HCT116 (cell line): Measurements from ENCODE around the gene HOXD9. TPM values are rescaled to one million over a fixed set of nuclear protein-coding genes. Genes with fewer than 3 reads are reported as not detected.

Source experiments
- ATAC-seq: fragments of 200-7000 bp; cut with Tn5 transposase; 2 replicates; pipeline ENCODE4 v1.9.1; 2020; ENCODE audit warnings: mild to moderate bottlenecking, moderate library complexity
- BruUV-seq: library from RNA; stranded (reverse); fragments of 400-500 nt; replicated peaks from 2 replicates; lab custom pipeline; 2021; lab: Mats Ljungman, UMichigan
- CTCF ChIA-PET: fragments of 300-600 bp; sonication (Branson Sonifier 250); formaldehyde crosslinking; loops from one replicate; lab custom pipeline; 2021; ENCODE audit warnings: antibody characterized with exemption; lab: Charles Lee
- POLR2A ChIA-PET: fragments of 300-600, 350-600 bp; sonication (Branson Sonifier 250); formaldehyde crosslinking; loops from one replicate; lab custom pipeline; 2021; ENCODE audit warnings: antibody characterized with exemption; lab: Charles Lee
- RAD21 ChIA-PET, 2 experiments: fragments of 300-600 bp; sonication (Branson Sonifier 250); formaldehyde crosslinking; loops; one replicate each; lab custom pipeline; 2023; ENCODE audit warnings: low total read pairs in 2 of 2; ENCODE audit not compliant: uncharacterized antibody in 2 of 2, unreplicated experiment in 2 of 2, low non-redundant PET in 1 of 2; lab: Charles Lee
- DNase-seq: peaks from one replicate; pipeline ENCODE4 v3.0.0-alpha.2; 2010; ENCODE audit warnings: low read depth, low spot score
- H2AFZ ChIP-seq: fragments of 200-600 bp; shearing (Covaris generic), sonication (generic); 2 replicates; pipeline ENCODE4 v1.6.1; 2017; ENCODE audit warnings: low read depth, mixed run types, mixed read lengths, antibody characterized with exemption, low read length; ENCODE audit not compliant: poor library complexity, severe bottlenecking
- H3K27ac ChIP-seq: 2 replicates; pipeline ENCODE4 v1.5.1; 2012; ENCODE audit warnings: low read depth, low read length
- H3K27me3 ChIP-seq: fragments of 200-600 bp; sonication (generic); 2 replicates; pipeline ENCODE4 v1.6.1; 2016; ENCODE audit warnings: mixed run types, low read length, mixed read lengths; ENCODE audit not compliant: insufficient read depth
- H3K36me3 ChIP-seq, 2 experiments: fragments of 200-500 bp in 1 of 2; fragments of 200-600 bp in 1 of 2; sonication (Bioruptor generic) in 1 of 2; sonication (generic) in 1 of 2; 2 replicates each; pipeline versions ENCODE4 v1.5.1 to v1.6.1; 2014 to 2016; ENCODE audit warnings: low read length in 2 of 2, inconsistent platforms in 1 of 2, mixed read lengths in 1 of 2, mixed run types in 1 of 2; ENCODE audit not compliant: insufficient read depth in 2 of 2, control insufficient read depth in 1 of 2
- H3K4me1 ChIP-seq, 2 experiments: fragments of 200-600 bp in 1 of 2; sonication (generic) in 1 of 2; 2 replicates each; pipeline versions ENCODE4 v1.5.1 to v1.6.1; 2012 to 2017; ENCODE audit warnings: low read length in 2 of 2, inconsistent platforms in 1 of 2, mild to moderate bottlenecking in 1 of 2, mixed read lengths in 1 of 2, mixed run types in 1 of 2, moderate library complexity in 1 of 2; ENCODE audit not compliant: insufficient read depth in 2 of 2, control insufficient read depth in 1 of 2
- H3K4me2 ChIP-seq: fragments of 200-600 bp; sonication (generic); 2 replicates; pipeline ENCODE4 v1.6.1; 2017; ENCODE audit warnings: mixed run types, low read length, mixed read lengths
- H3K4me3 ChIP-seq, 2 experiments: fragments of 200-600 bp in 1 of 2; sonication (generic) in 1 of 2; replicated peaks in 1 of 2; 2 replicates each; pipeline ENCODE4 v1.5.1; 2011 to 2016; ENCODE audit warnings: low read length in 2 of 2, control low read depth in 1 of 2, low read depth in 1 of 2, mild to moderate bottlenecking in 1 of 2, mixed read lengths in 1 of 2, mixed run types in 1 of 2
- H3K79me2 ChIP-seq: fragments of 200-600 bp; sonication (generic); 2 replicates; pipeline ENCODE4 v1.6.1; 2017; ENCODE audit warnings: mild to moderate bottlenecking, mixed run types, low read length, moderate library complexity, mixed read lengths; ENCODE audit not compliant: insufficient read depth
- H3K9ac ChIP-seq: fragments of 200-600 bp; sonication (generic); 2 replicates; pipeline ENCODE4 v1.6.1; 2016; ENCODE audit warnings: low read length, mixed read lengths
- H3K9me2 ChIP-seq: fragments of 200-600 bp; sonication (generic), shearing (Covaris generic); 2 replicates; pipeline ENCODE4 v1.6.1; 2017; ENCODE audit warnings: mixed run types, mild to moderate bottlenecking, moderate library complexity; ENCODE audit not compliant: insufficient read depth
- H3K9me3 ChIP-seq, 2 experiments: fragments of 200-500 bp in 1 of 2; fragments of 200-600 bp in 1 of 2; sonication (Bioruptor generic) in 1 of 2; sonication (generic) in 1 of 2; 2 replicates each; pipeline ENCODE4 v1.6.1; 2014 to 2017; ENCODE audit warnings: low read length in 2 of 2, mixed read lengths in 2 of 2, inconsistent platforms in 1 of 2, low read depth in 1 of 2, mild to moderate bottlenecking in 1 of 2, mixed run types in 1 of 2, moderate library complexity in 1 of 2; ENCODE audit not compliant: control insufficient read depth in 1 of 2, insufficient read depth in 1 of 2
- H4K20me1 ChIP-seq: fragments of 200-600 bp; sonication (generic), shearing (Covaris generic); 2 replicates; pipeline ENCODE4 v1.6.1; 2017; ENCODE audit warnings: mixed run types, mild to moderate bottlenecking, moderate library complexity; ENCODE audit not compliant: insufficient read depth
- CBX3 ChIP-seq: IDR thresholded peaks from 2 replicates; pipeline ENCODE4 v1.6.1; 2012; ENCODE audit warnings: low read depth
- ELF1 ChIP-seq: IDR thresholded peaks from 2 replicates; pipeline ENCODE4 v1.6.1; 2012; ENCODE audit warnings: low read depth, borderline replicate concordance
- EZH2 ChIP-seq: fragments of 200-600 bp; sonication (generic); IDR thresholded peaks from 2 replicates; pipeline ENCODE4 v1.6.1; 2017; ENCODE audit warnings: antibody characterized with exemption, mixed run types
- EZH2phosphoT487 ChIP-seq: fragments of 200-600 bp; IDR thresholded peaks from 2 replicates; pipeline ENCODE4 v1.6.1; 2018; ENCODE audit warnings: antibody characterized with exemption, borderline replicate concordance
- POLR2AphosphoS5 ChIP-seq: IDR thresholded peaks from 2 replicates; pipeline ENCODE4 v1.6.1; 2011; ENCODE audit warnings: mild to moderate bottlenecking, low read depth, low read length, moderate library complexity
- RAD21 ChIP-seq: IDR thresholded peaks from 2 replicates; pipeline ENCODE4 v1.6.1; 2012; ENCODE audit warnings: low read depth, mild to moderate bottlenecking
- SIN3A ChIP-seq: IDR thresholded peaks from 2 replicates; pipeline ENCODE4 v1.6.1; 2012; ENCODE audit warnings: low read depth
- SP1 ChIP-seq: IDR thresholded peaks from 2 replicates; pipeline ENCODE4 v1.6.1; 2012; ENCODE audit warnings: low read depth
- SRF ChIP-seq: IDR thresholded peaks from 2 replicates; pipeline ENCODE4 v1.6.1; 2012; ENCODE audit warnings: low read depth
- TCF7L2 ChIP-seq: IDR thresholded peaks from 2 replicates; pipeline ENCODE4 v1.7.0; 2011; ENCODE audit warnings: borderline replicate concordance, inconsistent platforms; ENCODE audit not compliant: insufficient read depth, insufficient read length; ENCODE audit errors: extremely low read depth
- YY1 ChIP-seq: IDR thresholded peaks from 2 replicates; pipeline ENCODE4 v1.6.1; 2011; ENCODE audit warnings: low read length, low read depth, moderate library complexity, mild to moderate bottlenecking; ENCODE audit not compliant: insufficient replicate concordance; ENCODE audit errors: extremely low read depth
- ZFX ChIP-seq: fragments of 450-650 bp; IDR thresholded peaks from 2 replicates; pipeline ENCODE4 v1.6.1; 2017
- ZNF274 ChIP-seq: fragments of 200-500 bp; sonication (Bioruptor generic); IDR thresholded peaks from 2 replicates; pipeline ENCODE4 v1.6.1; 2014; ENCODE audit warnings: mild to moderate bottlenecking, low read depth, low read length, inconsistent platforms
- intact Hi-C: fragments of 100-400 bp; cut with micrococcal nuclease; formaldehyde crosslinking; loops from 2 replicates; pipeline ENCODE4 v1.10.0; 2022
- total RNA-seq: library from RNA; stranded (reverse); gene quantifications from one replicate; pipeline ENCODE4 v1.2.1, GENCODE V29; 2021; ENCODE audit not compliant: unreplicated experiment
- TF ChIP-seq, protein P1 (sequence below): IDR thresholded peaks from 2 replicates; pipeline ENCODE4 v1.6.1; 2012; ENCODE audit warnings: low read depth
- TF ChIP-seq, protein P2 (sequence below): IDR thresholded peaks from 2 replicates; pipeline ENCODE4 v1.6.1; 2011; ENCODE audit warnings: mild to moderate bottlenecking, low read length, moderate library complexity; ENCODE audit not compliant: insufficient replicate concordance; ENCODE audit errors: extremely low read depth
- TF ChIP-seq, protein P3 (sequence below): IDR thresholded peaks from 2 replicates; pipeline ENCODE4 v1.6.1; 2012

Gene HOXD9
- total RNA-seq, 1 experiment from 2014 or later, result not detected

DNA sequence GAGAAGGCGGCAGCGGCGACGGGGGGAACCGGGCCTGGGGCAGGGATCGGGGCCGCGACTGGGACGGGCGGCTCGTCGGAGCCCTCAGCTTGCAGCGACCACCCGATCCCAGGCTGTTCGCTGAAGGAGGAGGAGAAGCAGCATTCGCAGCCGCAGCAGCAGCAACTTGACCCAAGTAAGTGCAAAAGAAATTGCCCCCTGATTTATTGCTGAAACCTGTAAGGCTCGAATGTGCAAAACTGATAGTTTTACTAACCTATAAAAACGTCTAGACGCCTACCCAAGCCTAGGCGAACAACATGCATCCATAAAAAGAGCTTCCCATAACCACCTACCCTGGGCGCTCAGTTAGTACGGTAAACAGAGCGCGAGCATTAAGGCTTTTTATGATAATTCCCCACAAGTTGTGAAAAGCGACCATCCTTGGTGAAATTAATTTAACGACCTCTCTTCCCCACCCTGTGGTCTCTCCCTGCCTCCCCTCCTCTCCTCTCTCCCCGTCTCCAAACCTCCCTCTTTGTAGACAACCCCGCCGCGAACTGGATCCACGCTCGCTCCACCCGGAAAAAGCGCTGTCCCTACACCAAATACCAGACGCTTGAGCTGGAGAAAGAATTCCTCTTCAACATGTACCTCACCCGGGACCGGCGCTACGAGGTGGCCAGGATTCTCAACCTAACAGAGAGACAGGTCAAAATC lies 1.0 kb downstream of the HOXD9 start:
- no peak overlapping the region for H2AFZ ChIP-seq
- intact Hi-C loops, result no loop called here
- H3K9ac ChIP-seq, result no peak overlapping the region
- H3K4me3 ChIP-seq, result no peak overlapping the region
- H3K4me2 ChIP-seq, result no peak overlapping the region
- DNase-seq, result no peak
- H3K36me3 ChIP-seq, result no peaks in the 10 kb centered on the region
- H3K27me3 ChIP-seq, result no peaks in the 10 kb centered on the region
- POLR2A ChIA-PET, result no interaction called here
- H3K4me1 ChIP-seq, result peaks cover 0 to 5% of the 10 kb centered on the region in 2 experiments; a peak in 1 of 4 replicates
- TF ChIP-seq SIN3A (no peak), TCF7L2 (no peak), ZFX (no peak), YY1 (no peak), POLR2AphosphoS5 (no peak), SRF (no peak), EZH2 (no peak), CBX3 (no peak), RAD21 (no peak), SP1 (no peak), ELF1 (no peak), ZNF274 (no peak), EZH2phosphoT487 (no peak)
- TF ChIP-seq, protein P1, sequence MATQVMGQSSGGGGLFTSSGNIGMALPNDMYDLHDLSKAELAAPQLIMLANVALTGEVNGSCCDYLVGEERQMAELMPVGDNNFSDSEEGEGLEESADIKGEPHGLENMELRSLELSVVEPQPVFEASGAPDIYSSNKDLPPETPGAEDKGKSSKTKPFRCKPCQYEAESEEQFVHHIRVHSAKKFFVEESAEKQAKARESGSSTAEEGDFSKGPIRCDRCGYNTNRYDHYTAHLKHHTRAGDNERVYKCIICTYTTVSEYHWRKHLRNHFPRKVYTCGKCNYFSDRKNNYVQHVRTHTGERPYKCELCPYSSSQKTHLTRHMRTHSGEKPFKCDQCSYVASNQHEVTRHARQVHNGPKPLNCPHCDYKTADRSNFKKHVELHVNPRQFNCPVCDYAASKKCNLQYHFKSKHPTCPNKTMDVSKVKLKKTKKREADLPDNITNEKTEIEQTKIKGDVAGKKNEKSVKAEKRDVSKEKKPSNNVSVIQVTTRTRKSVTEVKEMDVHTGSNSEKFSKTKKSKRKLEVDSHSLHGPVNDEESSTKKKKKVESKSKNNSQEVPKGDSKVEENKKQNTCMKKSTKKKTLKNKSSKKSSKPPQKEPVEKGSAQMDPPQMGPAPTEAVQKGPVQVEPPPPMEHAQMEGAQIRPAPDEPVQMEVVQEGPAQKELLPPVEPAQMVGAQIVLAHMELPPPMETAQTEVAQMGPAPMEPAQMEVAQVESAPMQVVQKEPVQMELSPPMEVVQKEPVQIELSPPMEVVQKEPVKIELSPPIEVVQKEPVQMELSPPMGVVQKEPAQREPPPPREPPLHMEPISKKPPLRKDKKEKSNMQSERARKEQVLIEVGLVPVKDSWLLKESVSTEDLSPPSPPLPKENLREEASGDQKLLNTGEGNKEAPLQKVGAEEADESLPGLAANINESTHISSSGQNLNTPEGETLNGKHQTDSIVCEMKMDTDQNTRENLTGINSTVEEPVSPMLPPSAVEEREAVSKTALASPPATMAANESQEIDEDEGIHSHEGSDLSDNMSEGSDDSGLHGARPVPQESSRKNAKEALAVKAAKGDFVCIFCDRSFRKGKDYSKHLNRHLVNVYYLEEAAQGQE, result no peak
- TF ChIP-seq, protein P2, sequence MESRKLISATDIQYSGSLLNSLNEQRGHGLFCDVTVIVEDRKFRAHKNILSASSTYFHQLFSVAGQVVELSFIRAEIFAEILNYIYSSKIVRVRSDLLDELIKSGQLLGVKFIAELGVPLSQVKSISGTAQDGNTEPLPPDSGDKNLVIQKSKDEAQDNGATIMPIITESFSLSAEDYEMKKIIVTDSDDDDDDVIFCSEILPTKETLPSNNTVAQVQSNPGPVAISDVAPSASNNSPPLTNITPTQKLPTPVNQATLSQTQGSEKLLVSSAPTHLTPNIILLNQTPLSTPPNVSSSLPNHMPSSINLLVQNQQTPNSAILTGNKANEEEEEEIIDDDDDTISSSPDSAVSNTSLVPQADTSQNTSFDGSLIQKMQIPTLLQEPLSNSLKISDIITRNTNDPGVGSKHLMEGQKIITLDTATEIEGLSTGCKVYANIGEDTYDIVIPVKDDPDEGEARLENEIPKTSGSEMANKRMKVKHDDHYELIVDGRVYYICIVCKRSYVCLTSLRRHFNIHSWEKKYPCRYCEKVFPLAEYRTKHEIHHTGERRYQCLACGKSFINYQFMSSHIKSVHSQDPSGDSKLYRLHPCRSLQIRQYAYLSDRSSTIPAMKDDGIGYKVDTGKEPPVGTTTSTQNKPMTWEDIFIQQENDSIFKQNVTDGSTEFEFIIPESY, result no peak
- TF ChIP-seq, protein P3, sequence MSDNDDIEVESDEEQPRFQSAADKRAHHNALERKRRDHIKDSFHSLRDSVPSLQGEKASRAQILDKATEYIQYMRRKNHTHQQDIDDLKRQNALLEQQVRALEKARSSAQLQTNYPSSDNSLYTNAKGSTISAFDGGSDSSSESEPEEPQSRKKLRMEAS, result no peak
- TF ChIP-seq, all 23 proteins: peak for 0
- Histone ChIP-seq H3K27ac (no peak overlapping the region), H3K79me2 (no peaks in the 10 kb centered on the region), H3K9me2 (no peaks in the 10 kb centered on the region), H3K9me3 (no peaks in the 10 kb centered on the region), H4K20me1 (no peaks in the 10 kb centered on the region)
- ChIA-PET RAD21 (no interaction called here), CTCF (no interaction called here)
- no peak for ATAC-seq
- no TSS peak for BruUV-seq
